Keratinocyte (primary cell): Measurements from ENCODE around the gene MIX23.

ENCODE experiments used
- CTCF ChIP-seq, 3 experiments: IDR thresholded peaks in 1 of 3; conservative IDR thresholded peaks in 1 of 3; optimal IDR thresholded peaks in 1 of 3; 2 replicates in 2 of 3; 3 replicates in 1 of 3; pipeline versions ENCODE3 to v1.5.1; 2011; ENCODE audit warnings: low read length in 3 of 3, mild to moderate bottlenecking in 3 of 3, moderate library complexity in 2 of 3, control low read depth in 1 of 3, inconsistent platforms in 1 of 3; ENCODE audit not compliant: insufficient read depth in 2 of 3; ENCODE audit errors: extremely low read depth in 1 of 3
- EZH2 ChIP-seq: IDR thresholded peaks from one replicate; pipeline ENCODE4 v1.6.1; 2012; ENCODE audit warnings: inconsistent platforms, mild to moderate bottlenecking, low read length, moderate library complexity

- TF ChIP-seq CTCF (optimal IDR thresholded peaks at IDR 0.05 in 1 of 3, IDR thresholded peaks at IDR 0.05 in 1 of 3, conservative IDR thresholded peaks at IDR 0.05 in 1 of 3; ENCODE audit: extremely low read depth in 1 of 3, insufficient read depth in 2 of 3, low read length in 3 of 3) (no peak), EZH2 (no peak)
These were observed 64.4 kb downstream of the MIX23 start for GRCh38 chr3:122318620-122319019.
